Natural killer cell (primary cell): ENCODE measurements around the gene FAM20B. TPM values are rescaled to one million over a fixed set of nuclear protein-coding genes. Genes with fewer than 3 reads are reported as not detected.

Experiments
- ATAC-seq, 3 donors: fragments of 150-1000 bp in 2 of 3; fragments of 200-7000 bp in 1 of 3; cut with Tn5 transposase; 1 replicate in 1 of 3; 2 replicates in 2 of 3; pipeline ENCODE4 v1.10.0; 2021; ENCODE audit warnings: mild to moderate bottlenecking in 2 of 3, moderate library complexity in 2 of 3
- DNase-seq, 2 donors: peaks; one replicate each; pipeline versions ENCODE4 v3.0.0 to v3.0.0-alpha.2; 2013 to 2021; ENCODE audit warnings: mixed read lengths in 1 of 2
- H3K27ac ChIP-seq: one replicate; pipeline ENCODE4 v1.5.1; 2013; ENCODE audit warnings: mild to moderate bottlenecking, low read length
- H3K27me3 ChIP-seq: one replicate; pipeline ENCODE4 v1.6.1; 2013; ENCODE audit warnings: low read length; ENCODE audit not compliant: control insufficient read depth, insufficient read depth
- H3K36me3 ChIP-seq: one replicate; pipeline ENCODE4 v1.6.1; 2013; ENCODE audit warnings: low read length; ENCODE audit not compliant: control insufficient read depth, insufficient read depth
- H3K4me1 ChIP-seq: one replicate; pipeline ENCODE4 v1.6.1; 2013; ENCODE audit warnings: low read length; ENCODE audit not compliant: control insufficient read depth, insufficient read depth
- H3K4me3 ChIP-seq: one replicate; pipeline ENCODE4 v1.5.1; 2013; ENCODE audit warnings: low read length
- H3K9me3 ChIP-seq: one replicate; pipeline ENCODE4 v1.6.1; 2013; ENCODE audit warnings: low read length; ENCODE audit not compliant: control insufficient read depth, insufficient read depth
- H3K27ac Mint-ChIP-seq, 2 donors: one replicate each; pipeline ENCODE4 v1.8.0; 2022; ENCODE audit warnings: mild to moderate bottlenecking in 2 of 2, mixed read lengths in 2 of 2, moderate library complexity in 1 of 2
- H3K27me3 Mint-ChIP-seq, 2 donors: one replicate each; pipeline ENCODE4 v1.8.0; 2022; ENCODE audit warnings: low read depth in 2 of 2, mixed read lengths in 2 of 2
- H3K36me3 Mint-ChIP-seq: one replicate; pipeline ENCODE4 v1.8.0; 2022; ENCODE audit warnings: mixed read lengths
- H3K4me1 Mint-ChIP-seq, 2 donors: one replicate each; pipeline ENCODE4 v1.8.0; 2022; ENCODE audit warnings: mixed read lengths in 2 of 2
- H3K4me3 Mint-ChIP-seq: one replicate; pipeline ENCODE4 v1.8.0; 2022; ENCODE audit warnings: mild to moderate bottlenecking, moderate library complexity, mixed read lengths
- H3K9me3 Mint-ChIP-seq, 2 donors: one replicate each; pipeline ENCODE4 v1.8.0; 2022; ENCODE audit warnings: mixed read lengths in 2 of 2
- CTCF ChIP-seq: fragments of 200-600 bp; IDR thresholded peaks from one replicate; pipeline ENCODE4 v1.8.0; 2022; ENCODE audit warnings: antibody characterized with exemption
- WGBS: methylation state at CpG from one replicate; pipeline ENCODE4 v1.1.7; 2013; ENCODE audit warnings: missing lambda C conversion rate; ENCODE audit not compliant: insufficient coverage; 5-methylcytosine and 5-hydroxymethylcytosine counted together
- intact Hi-C: fragments of 100-400 bp; cut with micrococcal nuclease; formaldehyde crosslinking; loops from one replicate; pipeline ENCODE4 v1.14.2; 2022
- total RNA-seq, 4 donors: library from RNA; stranded (reverse); fragments of 120-200 nt in 1 of 4; gene quantifications; one replicate each; pipeline versions ENCODE4 v1.2.3 to v1.2.4, GENCODE V29; 2013 to 2022

The FAM20B gene
- total RNA-seq, 3 donors from 2014 or later (not counting 1 experiment from before 2014, with no cell fraction given) = 27.6 to 35.2 (median 29.0) TPM

- Mint-ChIP-seq H3K9me3 (no peaks in the 10 kb centered on the region), H3K36me3 (peaks cover 7% of the 10 kb centered on the region), H3K27ac (no peak overlapping the region), H3K27me3 (no peaks in the 10 kb centered on the region), H3K4me1 (no peaks in the 10 kb centered on the region), H3K4me3 (no peak overlapping the region)
- intact Hi-C loops = no loop called here
- Histone ChIP-seq H3K27ac (no peak overlapping the region), H3K4me1 (no peaks in the 10 kb centered on the region), H3K36me3 (peaks cover 22% of the 10 kb centered on the region), H3K27me3 (no peaks in the 10 kb centered on the region), H3K4me3 (no peak overlapping the region), H3K9me3 (no peaks in the 10 kb centered on the region)
- no peak for DNase-seq
- peak in 1 of 3 donors; percentile 17 for ATAC-seq
- 91% methylated on average over 15 of the region's 15 CpGs for WGBS
- no peak for TF ChIP-seq CTCF
Observed at GRCh38 chr1:179107706-179108629, 82.3 kb downstream of the FAM20B start.

GRCh38 chr1:179108644-179109043, 83.0 kb downstream of the FAM20B start:
- ATAC-seq (no peak), DNase-seq (no peak)
- Histone ChIP-seq H3K4me3 (no peak overlapping the region), H3K4me1 (no peaks in the 10 kb centered on the region), H3K27ac (no peak overlapping the region), H3K9me3 (no peaks in the 10 kb centered on the region), H3K27me3 (no peaks in the 10 kb centered on the region), H3K36me3 (peaks cover 22% of the 10 kb centered on the region)
- no peak overlapping the region for H3K27ac Mint-ChIP-seq
- H3K36me3 Mint-ChIP-seq = peaks cover 7% of the 10 kb centered on the region
- 100% methylated on average over 2 of the region's 2 CpGs for WGBS
- no peaks in the 10 kb centered on the region for H3K27me3 Mint-ChIP-seq
- no peak for TF ChIP-seq CTCF
- H3K9me3 Mint-ChIP-seq = no peaks in the 10 kb centered on the region
- no peaks in the 10 kb centered on the region for H3K4me1 Mint-ChIP-seq
- intact Hi-C loops = no loop called here
- no peak overlapping the region for H3K4me3 Mint-ChIP-seq

GRCh38 chr1:179115181-179115580, 89.5 kb downstream of the FAM20B start:
- Mint-ChIP-seq H3K27me3 (no peaks in the 10 kb centered on the region), H3K27ac (no peak overlapping the region), H3K9me3 (no peaks in the 10 kb centered on the region), H3K4me3 (no peak overlapping the region), H3K36me3 (peaks cover 7% of the 10 kb centered on the region), H3K4me1 (no peaks in the 10 kb centered on the region)
- no peak overlapping the region for H3K4me3 ChIP-seq
- ATAC-seq = no peak
- no peaks in the 10 kb centered on the region for H3K4me1 ChIP-seq
- no peaks in the 10 kb centered on the region for H3K27me3 ChIP-seq
- intact Hi-C loops = no loop called here
- no peaks in the 10 kb centered on the region for H3K9me3 ChIP-seq
- H3K36me3 ChIP-seq = peaks cover 17% of the 10 kb centered on the region
- 98% methylated on average over 3 of the region's 3 CpGs for WGBS
- no peak for DNase-seq
- H3K27ac ChIP-seq = no peak overlapping the region
- TF ChIP-seq CTCF = no peak
